ENCODE results near the gene TMOD1. TPM values are rescaled to one million over a fixed set of nuclear protein-coding genes. Genes with fewer than 3 reads are reported as not detected.
"Not testable (repeated sequence)": the region's sequence is repeated elsewhere in the genome, so short reads cannot be mapped to it uniquely, and the experiment has no call there.

The TMOD1 gene
- total RNA-seq: 1 to 10 TPM; 1.9 to 3.2 (median 2.0) TPM
- total RNA-seq (2013): 3.1 TPM

DNA sequence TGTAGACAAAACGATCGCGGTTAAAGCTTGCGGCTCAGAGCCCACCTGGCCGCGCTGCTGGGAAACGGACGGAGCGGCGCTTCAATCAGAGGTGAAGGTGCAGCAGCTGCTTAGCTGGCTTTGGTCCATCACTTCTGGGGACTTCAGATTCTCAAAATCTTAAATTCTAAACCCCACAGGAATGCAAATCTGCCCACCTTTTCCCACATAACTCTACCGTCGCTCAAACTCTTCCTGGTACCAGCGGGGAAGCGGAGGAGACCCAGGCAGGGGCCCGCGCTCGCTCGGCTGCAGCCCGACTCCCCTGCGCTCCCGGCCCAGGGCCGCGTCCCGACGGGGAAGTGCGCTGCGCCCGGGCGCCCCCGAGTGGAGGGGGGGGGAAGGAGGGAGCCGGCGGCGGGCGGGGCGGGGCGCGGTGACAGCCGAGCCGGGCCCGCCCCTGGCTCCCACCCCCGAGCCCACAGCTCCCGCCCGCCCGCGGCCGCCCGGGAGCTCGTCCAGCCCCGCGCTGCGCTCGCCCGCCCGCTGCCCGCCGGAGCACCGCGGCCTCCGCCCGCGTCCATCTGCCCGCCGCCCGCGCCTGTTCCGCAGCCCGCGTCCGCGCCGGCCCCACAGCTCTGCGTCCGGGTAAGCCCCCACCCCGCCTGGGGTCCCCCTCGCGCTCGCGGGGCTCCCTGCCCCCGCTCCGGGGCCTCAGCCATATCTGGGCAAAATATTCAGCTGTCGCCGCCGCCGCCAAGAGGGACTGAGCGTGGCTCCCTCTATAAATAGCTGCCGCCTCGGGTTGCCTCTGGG is at the start of gene TMOD1:
TSS of gene TMOD1 (plus strand) at position 490 of the 795 bp plus-strand sequence. CDS start 22,523 bp downstream, outside the sequence.
- no peak within 1 kb of the TSS for H3K27ac ChIP-seq (ENCODE audit: low read length)
- Mint-ChIP-seq H3K4me1 (peaks cover 11 to 15% of the 10 kb centered on the region in 2 donors), H3K36me3 (peaks cover 5% of the 10 kb centered on the region), H3K27me3 (ENCODE audit: low read depth in 2 of 2) (peaks cover 10 to 31% of the 10 kb centered on the region in 2 donors), H3K4me3 (peak within 1 kb of the TSS; percentile 81), H3K9me3 (no peaks in the 10 kb centered on the region), H3K27ac (no peak within 1 kb of the TSS)
- peaks cover 19% of the 10 kb centered on the region for H3K4me1 ChIP-seq (ENCODE audit: control insufficient read depth, insufficient read depth, low read length)
- no peak within 1 kb of the TSS for H3K4me3 ChIP-seq (ENCODE audit: low read length)
- peaks cover 5% of the 10 kb centered on the region for H3K36me3 ChIP-seq (ENCODE audit: control insufficient read depth, insufficient read depth, low read length)
- DNase-seq (peak; percentile 28 to 61), ATAC-seq (peak; percentile 73 to 87 (median 85))
- under 1% methylated on average over 87 of the region's 87 CpGs for WGBS (ENCODE audit: insufficient coverage)
- H3K9me3 ChIP-seq (ENCODE audit: control insufficient read depth, insufficient read depth, low read length): no peaks in the 10 kb centered on the region
- H3K27me3 ChIP-seq (ENCODE audit: control insufficient read depth, insufficient read depth, low read length): peaks cover 31% of the 10 kb centered on the region
- no peak for TF ChIP-seq CTCF (IDR thresholded peaks at IDR 0.05)
- intact Hi-C loops (cut with micrococcal nuclease): no loop called here

GRCh38 chr9:97453573-97453972 is 47.9 kb upstream of the TMOD1 start:
- H3K4me1 Mint-ChIP-seq; H3K9me3 ChIP-seq (ENCODE audit: control insufficient read depth, insufficient read depth, low read length); H3K27ac ChIP-seq (ENCODE audit: low read length); H3K4me1 ChIP-seq (ENCODE audit: control insufficient read depth, insufficient read depth, low read length); H3K4me3 Mint-ChIP-seq; H3K4me3 ChIP-seq (ENCODE audit: low read length); intact Hi-C loops (cut with micrococcal nuclease); ATAC-seq; H3K27me3 Mint-ChIP-seq (ENCODE audit: low read depth in 2 of 2); H3K27me3 ChIP-seq (ENCODE audit: control insufficient read depth, insufficient read depth, low read length); H3K27ac Mint-ChIP-seq; DNase-seq; H3K9me3 Mint-ChIP-seq; H3K36me3 ChIP-seq (ENCODE audit: control insufficient read depth, insufficient read depth, low read length): not testable (repeated sequence)
- H3K36me3 Mint-ChIP-seq: peaks cover 21% of the 10 kb centered on the region
- WGBS (ENCODE audit: insufficient coverage): 100% methylated on average over 1 of the region's 3 CpGs

DNA sequence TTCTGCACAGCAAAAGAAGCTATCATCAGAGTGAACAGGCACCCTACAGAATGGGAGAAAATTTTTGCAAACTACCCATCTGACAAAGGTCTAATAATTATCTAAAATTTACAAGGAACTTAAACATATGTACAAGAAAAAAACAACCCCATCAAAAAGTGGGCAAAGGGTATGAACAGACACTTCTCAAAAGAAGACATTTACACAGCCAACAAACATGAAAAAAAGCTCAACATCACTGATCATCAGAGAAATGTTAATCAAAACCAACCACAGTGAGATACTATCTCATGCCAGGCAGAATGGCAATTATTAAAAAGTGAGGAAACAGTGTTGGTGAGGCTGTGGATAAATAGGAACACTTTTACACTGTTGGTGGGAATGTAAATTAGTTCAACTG is 44.6 kb upstream of the TMOD1 start:
- H3K27ac Mint-ChIP-seq; H3K4me1 Mint-ChIP-seq; H3K4me3 ChIP-seq (ENCODE audit: low read length); DNase-seq; H3K4me3 Mint-ChIP-seq; intact Hi-C loops (cut with micrococcal nuclease); H3K36me3 ChIP-seq (ENCODE audit: control insufficient read depth, insufficient read depth, low read length); ATAC-seq; H3K9me3 Mint-ChIP-seq; H3K27me3 Mint-ChIP-seq (ENCODE audit: low read depth in 2 of 2); H3K27me3 ChIP-seq (ENCODE audit: control insufficient read depth, insufficient read depth, low read length); H3K9me3 ChIP-seq (ENCODE audit: control insufficient read depth, insufficient read depth, low read length); H3K27ac ChIP-seq (ENCODE audit: low read length); H3K4me1 ChIP-seq (ENCODE audit: control insufficient read depth, insufficient read depth, low read length): not testable (repeated sequence)
- peaks cover 14% of the 10 kb centered on the region for H3K36me3 Mint-ChIP-seq

GRCh38 chr9:97459326-97459725 is 42.1 kb upstream of the TMOD1 start:
- H3K27me3 Mint-ChIP-seq (ENCODE audit: low read depth in 2 of 2): no peaks in the 10 kb centered on the region
- DNase-seq (no peak), ATAC-seq (no peak)
- H3K27ac Mint-ChIP-seq: no peak overlapping the region
- Histone ChIP-seq H3K36me3 (ENCODE audit: control insufficient read depth, insufficient read depth, low read length) (peaks cover 4% of the 10 kb centered on the region), H3K9me3 (ENCODE audit: control insufficient read depth, insufficient read depth, low read length) (no peaks in the 10 kb centered on the region), H3K27ac (ENCODE audit: low read length) (no peak overlapping the region), H3K4me1 (ENCODE audit: control insufficient read depth, insufficient read depth, low read length) (no peaks in the 10 kb centered on the region), H3K27me3 (ENCODE audit: control insufficient read depth, insufficient read depth, low read length) (no peaks in the 10 kb centered on the region), H3K4me3 (ENCODE audit: low read length) (no peak overlapping the region)
- peaks cover 0 to 5% of the 10 kb centered on the region in 2 donors for H3K4me1 Mint-ChIP-seq
- intact Hi-C loops (cut with micrococcal nuclease): no loop called here
- peaks cover 0 to 2% of the 10 kb centered on the region in 2 donors for H3K9me3 Mint-ChIP-seq
- no peak overlapping the region for H3K4me3 Mint-ChIP-seq
- H3K36me3 Mint-ChIP-seq: no peaks in the 10 kb centered on the region
- TF ChIP-seq CTCF (IDR thresholded peaks at IDR 0.05): no peak

All from natural killer cell (primary cell).